Trophoblast cell (in vitro differentiated cells and primary cell): ENCODE data around the gene USH2A.

Experiments used
- DNase-seq, 2 donors: peaks; one replicate each; pipeline ENCODE4 v3.0.0-alpha.2; 2016
- H2AFZ ChIP-seq: 2 replicates; pipeline ENCODE4 v1.6.1; 2013; ENCODE audit warnings: low read length, moderate library complexity, mild to moderate bottlenecking; ENCODE audit not compliant: insufficient read depth, poor library complexity
- H2AK5ac ChIP-seq: 2 replicates; pipeline ENCODE4 v1.6.1; 2013; ENCODE audit warnings: mild to moderate bottlenecking, low read length
- H2BK120ac ChIP-seq: 2 replicates; pipeline ENCODE4 v1.6.1; 2013; ENCODE audit warnings: low read length, mild to moderate bottlenecking, moderate library complexity; ENCODE audit not compliant: insufficient read depth, poor library complexity
- H2BK12ac ChIP-seq: 2 replicates; pipeline ENCODE4 v1.6.1; 2013; ENCODE audit warnings: mild to moderate bottlenecking, low read length, moderate library complexity
- H2BK5ac ChIP-seq: 2 replicates; pipeline ENCODE4 v1.6.1; 2013; ENCODE audit warnings: low read length, low read depth, moderate library complexity, mild to moderate bottlenecking; ENCODE audit not compliant: poor library complexity
- H3K14ac ChIP-seq: 2 replicates; pipeline ENCODE4 v1.6.1; 2013; ENCODE audit warnings: mild to moderate bottlenecking, low read length
- H3K18ac ChIP-seq: 2 replicates; pipeline ENCODE4 v1.6.1; 2013; ENCODE audit warnings: mild to moderate bottlenecking, low read length
- H3K23ac ChIP-seq: 2 replicates; pipeline ENCODE4 v1.6.1; 2013; ENCODE audit warnings: low read length
- H3K27ac ChIP-seq: 2 replicates; pipeline ENCODE4 v1.5.1; 2013; ENCODE audit warnings: low read depth, mild to moderate bottlenecking, inconsistent platforms, low read length, moderate library complexity
- H3K27me3 ChIP-seq: 2 replicates; pipeline ENCODE4 v1.6.1; 2013; ENCODE audit warnings: inconsistent platforms, mild to moderate bottlenecking, low read length, moderate library complexity; ENCODE audit not compliant: insufficient read depth
- H3K36me3 ChIP-seq, 2 experiments: 1 replicate in 1 of 2; 2 replicates in 1 of 2; pipeline ENCODE4 v1.6.1; 2013; ENCODE audit warnings: low read length in 2 of 2, mild to moderate bottlenecking in 2 of 2, moderate library complexity in 1 of 2; ENCODE audit not compliant: insufficient read depth in 2 of 2, control insufficient read depth in 1 of 2
- H3K4ac ChIP-seq: 2 replicates; pipeline ENCODE4 v1.6.1; 2013; ENCODE audit warnings: low read depth, mild to moderate bottlenecking, low read length, moderate library complexity
- H3K4me1 ChIP-seq, 2 experiments: 1 replicate in 1 of 2; 2 replicates in 1 of 2; pipeline ENCODE4 v1.6.1; 2013; ENCODE audit warnings: low read length in 2 of 2, mild to moderate bottlenecking in 2 of 2, moderate library complexity in 1 of 2; ENCODE audit not compliant: insufficient read depth in 2 of 2, control insufficient read depth in 1 of 2
- H3K4me2 ChIP-seq: 2 replicates; pipeline ENCODE4 v1.6.1; 2013; ENCODE audit warnings: inconsistent platforms, mild to moderate bottlenecking, low read length, moderate library complexity
- H3K4me3 ChIP-seq: 2 replicates; pipeline ENCODE4 v1.5.1; 2013; ENCODE audit warnings: mild to moderate bottlenecking, low read depth, low read length, inconsistent platforms
- H3K79me1 ChIP-seq: one replicate; pipeline ENCODE4 v1.6.1; 2013; ENCODE audit warnings: low read length
- H3K79me2 ChIP-seq: 2 replicates; pipeline ENCODE4 v1.6.1; 2013; ENCODE audit warnings: low read length, mild to moderate bottlenecking; ENCODE audit not compliant: control insufficient read depth, insufficient read depth, poor library complexity
- H3K9ac ChIP-seq: 2 replicates; pipeline ENCODE4 v1.6.1; 2013; ENCODE audit warnings: mild to moderate bottlenecking, low read length
- H3K9me3 ChIP-seq: 2 replicates; pipeline ENCODE4 v1.6.1; 2013; ENCODE audit warnings: low read depth, mild to moderate bottlenecking, control low read depth, inconsistent platforms, low read length; ENCODE audit not compliant: insufficient read depth
- H4K12ac ChIP-seq: 2 replicates; pipeline ENCODE4 v1.6.1; 2013; ENCODE audit warnings: low read depth, mild to moderate bottlenecking, low read length, moderate library complexity
- H4K8ac ChIP-seq: 2 replicates; pipeline ENCODE4 v1.6.1; 2013; ENCODE audit warnings: low read depth, mild to moderate bottlenecking, low read length, moderate library complexity
- H4K91ac ChIP-seq: one replicate; pipeline ENCODE4 v1.6.1; 2013; ENCODE audit warnings: low read depth, mild to moderate bottlenecking, low read length, moderate library complexity
- WGBS: extraction: QIAGEN DNeasy Blood & Tissue Kit; methylation state at CpG from one replicate; pipeline ENCODE4 v1.1.7; 2013; ENCODE audit warnings: missing lambda C conversion rate; ENCODE audit not compliant: insufficient read length, insufficient coverage; ENCODE audit errors: extremely low coverage; 5-methylcytosine and 5-hydroxymethylcytosine counted together

Gene USH2A

DNA sequence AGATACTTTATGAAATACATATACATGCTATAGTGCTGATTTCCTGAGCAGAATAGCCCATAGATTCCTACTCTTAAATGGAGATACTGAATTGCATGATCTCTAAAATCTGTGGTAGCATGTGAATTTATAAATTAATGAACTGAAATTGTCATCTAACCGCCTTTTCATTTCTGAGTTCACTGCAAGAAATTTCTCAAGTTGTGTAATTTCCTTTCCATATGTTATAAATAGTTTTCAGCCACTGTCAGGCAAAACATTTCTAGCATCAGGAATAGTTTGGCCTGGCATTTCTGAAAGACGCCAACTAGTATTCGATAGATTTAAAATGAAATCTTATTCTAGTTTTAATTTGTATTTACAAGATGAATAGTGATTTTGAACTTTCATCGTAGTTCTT lies 310.1 kb downstream of the USH2A start:
- H3K9ac ChIP-seq = no peak overlapping the region
- no peak overlapping the region for H4K12ac ChIP-seq
- no peak overlapping the region for H2AFZ ChIP-seq
- no peak overlapping the region for H4K91ac ChIP-seq
- no peak for DNase-seq
- H3K4me1 ChIP-seq = no peaks in the 10 kb centered on the region
- no peak overlapping the region for H3K23ac ChIP-seq
- no CpG with 5 or more reads among the region's 4 CpGs for WGBS
- no peaks in the 10 kb centered on the region for H3K79me2 ChIP-seq
- H3K4ac ChIP-seq = no peak overlapping the region
- H3K9me3 ChIP-seq = no peaks in the 10 kb centered on the region
- H2BK12ac ChIP-seq = no peak overlapping the region
- no peak overlapping the region for H3K27ac ChIP-seq
- no peak overlapping the region for H3K18ac ChIP-seq
- H3K14ac ChIP-seq = no peak overlapping the region
- H4K8ac ChIP-seq = no peak overlapping the region
- H3K79me1 ChIP-seq = no peaks in the 10 kb centered on the region
- H3K4me2 ChIP-seq = no peak overlapping the region
- no peak overlapping the region for H2BK5ac ChIP-seq
- no peak overlapping the region for H3K4me3 ChIP-seq
- H2AK5ac ChIP-seq = no peak overlapping the region
- no peak overlapping the region for H2BK120ac ChIP-seq
- H3K27me3 ChIP-seq = no peaks in the 10 kb centered on the region
- no peaks in the 10 kb centered on the region for H3K36me3 ChIP-seq

DNA sequence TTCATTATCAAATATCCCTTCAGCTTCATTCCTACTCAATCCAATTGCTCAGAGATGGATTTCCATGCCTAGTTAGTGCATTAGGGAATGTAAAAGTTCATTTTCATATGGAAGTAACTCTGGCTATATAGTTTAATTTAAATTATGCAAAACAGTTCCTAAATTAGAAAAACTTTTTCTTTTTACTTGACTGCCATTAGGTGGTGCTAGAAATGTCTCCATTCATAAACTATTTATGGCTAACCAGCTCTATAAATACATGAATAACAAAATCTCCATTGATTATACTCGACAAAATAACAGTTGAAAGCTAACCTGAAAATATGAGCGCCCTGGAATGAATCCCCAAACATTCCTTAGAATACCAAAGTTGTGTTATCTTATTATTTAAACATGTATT lies 311.4 kb downstream of the USH2A start:
- Histone ChIP-seq H3K9ac (no peak overlapping the region), H3K79me1 (no peaks in the 10 kb centered on the region), H3K18ac (no peak overlapping the region), H4K12ac (no peak overlapping the region), H3K9me3 (no peaks in the 10 kb centered on the region), H3K27me3 (no peaks in the 10 kb centered on the region), H2AK5ac (no peak overlapping the region), H3K4me1 (no peaks in the 10 kb centered on the region), H4K8ac (no peak overlapping the region), H2BK120ac (no peak overlapping the region), H2BK12ac (no peak overlapping the region), H3K4ac (no peak overlapping the region), H3K14ac (no peak overlapping the region), H3K4me2 (no peak overlapping the region), H3K23ac (no peak overlapping the region), H4K91ac (no peak overlapping the region), H3K79me2 (no peaks in the 10 kb centered on the region), H2BK5ac (no peak overlapping the region), H3K4me3 (no peak overlapping the region), H3K36me3 (no peaks in the 10 kb centered on the region), H2AFZ (no peak overlapping the region), H3K27ac (no peak overlapping the region)
- WGBS = no CpG with 5 or more reads among the region's 2 CpGs
- no peak for DNase-seq

DNA sequence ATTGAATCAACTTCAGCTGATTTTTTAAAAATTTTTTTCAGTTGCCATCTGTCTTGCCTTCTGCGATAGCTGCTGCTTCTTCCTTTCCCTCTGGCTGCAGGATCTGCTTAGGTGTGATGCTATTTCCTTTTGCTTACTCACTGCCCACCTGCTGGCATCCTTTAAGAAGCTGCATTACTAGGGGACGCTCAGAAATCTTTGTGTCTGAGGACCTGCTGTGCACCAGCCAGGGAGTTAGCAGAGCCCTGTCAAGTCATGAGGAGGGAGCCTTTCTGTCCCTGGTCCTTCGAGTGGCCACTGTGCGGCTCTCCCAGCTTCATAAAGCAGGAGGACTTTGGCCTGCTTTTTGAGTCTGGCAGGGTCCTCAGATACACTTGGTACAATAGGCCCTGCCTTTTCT lies 327.8 kb downstream of the USH2A start:
- Histone ChIP-seq H3K79me1 (no peaks in the 10 kb centered on the region), H3K36me3 (no peaks in the 10 kb centered on the region), H2AK5ac (no peak overlapping the region), H4K12ac (no peak overlapping the region), H3K9ac (no peak overlapping the region), H2BK5ac (no peak overlapping the region), H3K14ac (no peak overlapping the region), H3K9me3 (no peaks in the 10 kb centered on the region), H4K8ac (no peak overlapping the region), H2BK12ac (no peak overlapping the region), H3K4me3 (no peak overlapping the region), H2BK120ac (no peak overlapping the region), H3K4ac (no peak overlapping the region), H3K4me1 (no peaks in the 10 kb centered on the region), H3K27ac (no peak overlapping the region), H3K79me2 (no peaks in the 10 kb centered on the region), H3K27me3 (no peaks in the 10 kb centered on the region), H3K4me2 (no peak overlapping the region), H4K91ac (no peak overlapping the region), H3K18ac (no peak overlapping the region), H3K23ac (no peak overlapping the region), H2AFZ (no peak overlapping the region)
- DNase-seq = no peak
- no CpG with 5 or more reads among the region's 4 CpGs for WGBS

DNA sequence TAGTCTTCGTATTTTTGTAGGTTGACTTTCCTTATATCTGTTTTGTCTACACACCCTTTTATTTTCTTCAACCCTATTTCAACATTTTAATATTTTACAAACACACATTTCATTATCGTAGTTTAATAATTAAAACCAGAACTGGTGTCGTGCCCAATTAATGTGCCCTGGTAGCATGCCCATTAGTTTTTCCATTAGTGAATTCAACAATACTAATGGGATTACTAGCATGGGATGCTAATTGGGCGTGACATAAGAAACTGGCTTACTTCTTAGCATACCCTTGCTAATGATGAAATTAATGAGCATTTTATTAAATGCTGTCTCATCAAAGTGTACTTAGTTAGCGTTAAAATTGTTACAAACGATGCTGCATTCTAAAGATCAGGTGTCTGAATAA lies 332.7 kb downstream of the USH2A start:
- Histone ChIP-seq H3K36me3 (no peaks in the 10 kb centered on the region), H3K18ac (no peak overlapping the region), H3K4me2 (no peak overlapping the region), H3K27ac (no peak overlapping the region), H3K79me2 (no peaks in the 10 kb centered on the region), H4K12ac (no peak overlapping the region), H3K27me3 (no peaks in the 10 kb centered on the region), H2AK5ac (no peak overlapping the region), H3K9me3 (no peaks in the 10 kb centered on the region), H3K23ac (no peak overlapping the region), H3K4me1 (no peaks in the 10 kb centered on the region), H3K14ac (no peak overlapping the region), H4K8ac (no peak overlapping the region), H2BK12ac (no peak overlapping the region), H2BK5ac (no peak overlapping the region), H3K9ac (no peak overlapping the region), H3K4me3 (no peak overlapping the region), H3K79me1 (no peaks in the 10 kb centered on the region), H3K4ac (no peak overlapping the region), H2BK120ac (no peak overlapping the region), H4K91ac (no peak overlapping the region), H2AFZ (no peak overlapping the region)
- no peak for DNase-seq
- WGBS = 100% methylated on average over 1 of the region's 6 CpGs
